GM21576 (cell line): Measurements from ENCODE around the gene MTHFD1L.

Experiments
- ATAC-seq: cut with Tn5 transposase; IDR thresholded peaks from one replicate; pipeline ENCODE4 v1.9.1; 2021; ENCODE audit warnings: mild to moderate bottlenecking, moderate library complexity; ENCODE audit not compliant: unreplicated experiment

The MTHFD1L gene

DNA sequence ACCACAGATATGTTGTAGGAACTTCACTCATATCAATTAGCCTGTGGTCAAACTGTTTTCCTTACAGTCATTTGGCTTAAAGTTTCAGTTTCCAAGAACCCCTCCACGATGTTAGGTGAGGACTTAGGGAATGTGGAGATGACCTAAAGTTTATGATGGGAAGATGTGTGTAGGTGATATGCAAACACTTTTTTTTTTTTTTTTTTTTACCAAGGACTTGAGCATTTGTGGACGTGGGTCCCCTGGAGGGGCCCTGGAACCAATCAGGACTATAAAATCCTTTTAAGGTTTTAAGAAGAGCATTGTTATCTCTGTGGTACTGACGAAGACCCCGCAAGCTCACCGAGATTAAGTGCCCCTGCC lies 478 bp upstream of the MTHFD1L start:
- no peak for ATAC-seq

DNA sequence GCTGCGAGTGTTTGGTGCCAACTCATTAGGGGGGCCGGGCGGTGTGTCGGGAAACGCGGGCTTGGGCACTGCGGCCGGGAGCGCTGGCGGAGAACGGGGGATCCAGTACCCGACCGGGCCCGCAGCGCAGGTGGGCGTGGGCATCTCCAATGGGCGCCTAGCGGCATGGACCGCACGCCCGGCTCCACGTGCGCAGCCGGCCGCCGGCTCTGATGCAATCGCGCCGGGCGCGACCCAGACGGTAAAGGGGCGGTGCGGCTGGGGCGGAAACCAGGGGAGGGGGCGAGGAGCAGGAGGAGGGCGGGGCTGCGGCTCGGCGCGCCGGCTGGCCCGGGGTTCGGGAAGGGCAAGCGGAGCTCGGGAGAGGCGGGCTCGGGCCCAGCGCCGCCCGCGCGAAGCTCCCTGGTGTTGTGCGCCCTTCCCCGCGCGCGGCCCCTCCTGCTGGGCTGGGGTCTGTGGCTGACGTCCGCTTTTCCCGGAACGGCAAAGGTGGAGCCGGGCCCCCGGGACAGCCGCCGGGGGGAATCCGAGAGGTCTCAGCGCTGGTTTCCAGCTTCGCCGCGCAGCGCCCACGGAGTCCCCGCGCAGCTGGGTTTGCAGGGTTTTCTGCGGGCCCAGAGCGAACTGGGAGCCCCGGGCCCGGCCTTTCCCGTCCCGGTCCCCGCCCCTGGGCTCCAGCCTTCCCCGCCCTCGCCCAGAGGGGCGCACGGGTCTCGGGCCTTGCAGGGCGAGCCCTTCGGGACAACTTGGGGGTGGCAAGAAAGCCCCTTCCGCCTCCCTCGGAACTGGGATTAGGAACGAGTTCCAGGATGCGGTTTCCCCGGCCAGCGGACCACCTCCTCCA lies 867 bp downstream of the MTHFD1L start:
- peak; percentile 69 for ATAC-seq

DNA sequence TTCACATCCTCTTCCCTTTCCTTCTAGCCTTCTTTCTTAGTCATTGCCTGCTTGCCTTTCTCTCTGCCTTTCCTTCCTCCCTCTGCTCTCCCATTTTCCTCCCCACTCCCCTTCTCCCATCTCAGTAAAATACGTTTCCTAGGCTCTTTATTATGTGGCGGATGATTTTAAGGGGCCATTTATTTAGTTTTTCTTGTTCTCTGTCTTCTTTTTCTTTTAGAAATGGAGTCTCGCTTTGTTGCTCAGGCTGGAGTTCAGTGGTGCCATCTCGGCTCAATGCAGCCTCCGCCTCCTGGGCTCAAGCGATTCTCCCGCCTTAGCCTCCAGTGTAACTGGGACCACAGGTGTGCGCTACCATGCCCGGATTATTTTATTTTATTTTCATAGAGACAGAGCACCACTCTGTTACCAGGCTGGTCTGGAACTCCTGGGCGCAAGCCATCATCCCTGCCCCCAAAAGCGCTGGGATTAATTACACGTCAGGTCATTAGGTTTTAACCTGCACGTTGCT lies 1.5 kb downstream of the MTHFD1L start:
- ATAC-seq: no peak

DNA sequence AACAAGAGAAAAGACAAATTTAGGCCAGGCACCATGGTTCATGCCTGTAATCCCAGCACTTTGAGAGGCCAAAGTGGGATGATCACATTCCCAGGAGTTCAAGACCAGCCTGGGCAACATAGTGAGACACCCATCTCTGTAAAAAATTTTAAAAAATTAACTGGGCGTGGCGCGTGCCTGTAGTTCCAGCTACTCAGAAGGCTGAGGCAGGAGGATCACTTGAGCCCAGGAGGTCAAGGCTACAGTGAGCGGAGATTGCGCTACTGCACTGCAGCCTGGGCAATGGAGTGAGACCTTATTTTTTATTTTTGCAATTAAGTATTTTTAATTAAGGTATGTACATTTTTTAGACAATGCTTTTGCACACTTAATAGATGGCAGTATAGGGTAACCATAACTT lies 3.3 kb downstream of the MTHFD1L start:
- ATAC-seq: no peak

DNA sequence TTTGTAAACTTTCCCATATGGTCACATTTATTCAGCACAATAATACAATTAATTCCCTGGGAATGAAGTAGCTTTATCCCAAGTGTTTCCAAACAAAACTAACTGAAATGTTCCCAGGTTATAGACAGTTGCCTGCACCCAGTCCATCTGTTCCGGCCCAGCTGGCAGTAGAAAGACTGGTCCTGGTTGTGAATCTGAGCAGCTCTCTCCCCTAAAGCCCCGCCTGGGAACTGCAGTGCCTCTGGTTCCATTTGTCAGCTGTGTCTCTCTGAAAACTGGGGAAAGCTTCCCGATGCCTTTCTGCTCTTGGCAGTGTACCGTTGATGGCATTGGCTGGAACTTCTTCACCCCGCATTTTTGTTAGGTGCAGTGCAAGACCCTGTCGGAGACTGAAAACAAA lies 8.7 kb downstream of the MTHFD1L start:
- no peak for ATAC-seq

DNA sequence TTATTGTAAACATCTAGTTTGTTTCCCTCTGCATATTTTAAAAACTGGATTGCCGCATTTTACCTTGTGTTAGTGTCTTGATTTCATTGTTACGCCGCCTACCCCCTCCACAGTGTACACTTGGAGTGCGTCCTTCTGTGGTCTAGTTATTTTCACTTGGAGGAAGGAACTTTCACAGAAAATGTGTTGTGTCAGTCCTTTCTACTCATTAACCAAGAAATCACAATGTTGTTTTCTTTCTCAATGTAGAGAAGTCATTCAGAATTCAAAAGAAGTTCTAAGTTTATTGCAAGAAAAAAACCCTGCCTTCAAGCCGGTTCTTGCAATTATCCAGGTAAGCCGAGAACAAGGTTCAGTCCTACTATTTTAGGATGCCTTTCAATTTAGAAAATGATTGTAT lies 10.3 kb downstream of the MTHFD1L start:
- ATAC-seq: no peak

DNA sequence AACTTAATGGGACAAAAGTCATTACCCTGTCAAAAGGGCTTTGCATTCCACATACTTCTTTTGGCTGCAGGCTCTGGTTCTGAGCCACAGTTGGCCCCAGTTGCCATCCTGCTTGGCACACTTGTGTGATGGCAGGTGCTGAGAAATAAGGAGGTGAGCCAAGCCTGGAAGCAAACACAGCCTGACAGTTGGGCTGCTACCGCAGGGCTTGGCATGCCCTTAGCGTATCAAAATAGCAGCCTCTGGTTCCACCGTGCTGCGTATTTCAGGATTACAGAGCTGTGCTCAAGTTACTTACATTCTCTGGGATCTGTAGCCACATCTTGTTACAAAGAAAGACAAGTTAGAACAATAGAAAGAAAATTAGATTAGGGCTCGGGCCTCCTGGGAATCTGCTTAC lies 11.1 kb downstream of the MTHFD1L start:
- no peak for ATAC-seq

DNA sequence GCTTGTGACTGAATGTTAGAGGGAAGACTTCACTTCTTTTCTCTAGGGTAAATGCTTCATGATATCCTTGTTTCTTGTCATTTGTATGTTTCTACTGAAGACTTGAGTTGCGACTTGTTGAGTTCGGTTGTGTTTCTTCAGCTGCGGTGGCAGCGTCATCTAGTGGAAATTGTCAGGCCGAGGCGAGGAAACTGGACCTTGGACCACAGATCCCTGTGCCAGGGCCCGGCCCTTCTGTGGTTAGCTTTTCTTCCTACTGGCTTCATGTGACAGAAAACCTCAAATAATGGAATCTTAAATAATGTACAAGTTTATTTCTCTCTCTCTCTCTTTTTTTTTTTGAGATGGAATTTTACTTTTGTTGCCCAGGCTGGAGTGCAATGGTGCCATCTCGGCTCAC lies 12.4 kb downstream of the MTHFD1L start:
- no peak for ATAC-seq

DNA sequence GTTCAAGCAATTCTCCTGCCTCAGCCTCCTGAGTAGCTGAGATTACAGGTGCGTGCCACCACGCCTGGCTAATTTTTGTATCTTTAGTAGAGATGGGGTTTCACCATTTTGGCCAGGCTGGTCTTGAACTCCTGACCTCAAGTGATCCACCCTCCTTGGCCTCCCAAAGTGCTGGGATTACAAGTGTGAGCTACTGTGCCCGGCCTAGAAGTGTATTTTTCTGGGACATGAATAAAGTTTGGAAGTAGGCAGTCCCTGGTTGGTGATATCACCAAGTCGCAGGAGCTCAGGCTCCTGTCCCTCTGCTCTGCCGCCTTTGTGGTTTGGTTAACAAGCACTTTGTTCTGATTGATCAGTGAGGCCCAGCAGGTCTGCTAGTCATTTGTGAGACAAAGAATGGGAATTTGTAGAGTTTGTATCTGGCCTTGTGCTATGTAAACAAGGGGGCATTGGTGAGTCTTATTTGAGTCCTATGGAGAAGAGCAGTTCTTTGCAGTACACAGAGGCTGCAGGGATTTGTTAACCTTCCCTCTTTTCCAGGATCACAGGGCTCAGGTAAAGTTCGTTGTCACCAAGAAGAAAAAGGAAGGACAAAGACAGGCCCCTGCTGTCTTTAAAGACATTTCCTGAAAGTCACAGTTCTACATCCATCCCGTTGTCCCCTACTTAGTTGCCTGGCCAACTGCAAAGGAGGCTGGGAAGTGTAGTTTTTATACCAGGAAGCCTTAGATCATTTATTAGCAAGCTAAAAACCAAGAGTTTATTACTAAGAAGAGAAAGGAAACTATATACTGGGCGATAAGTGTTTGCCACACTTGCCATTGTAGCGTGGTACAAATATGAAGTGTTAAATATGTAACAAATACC lies 13.1 kb downstream of the MTHFD1L start:
- no peak for ATAC-seq

DNA sequence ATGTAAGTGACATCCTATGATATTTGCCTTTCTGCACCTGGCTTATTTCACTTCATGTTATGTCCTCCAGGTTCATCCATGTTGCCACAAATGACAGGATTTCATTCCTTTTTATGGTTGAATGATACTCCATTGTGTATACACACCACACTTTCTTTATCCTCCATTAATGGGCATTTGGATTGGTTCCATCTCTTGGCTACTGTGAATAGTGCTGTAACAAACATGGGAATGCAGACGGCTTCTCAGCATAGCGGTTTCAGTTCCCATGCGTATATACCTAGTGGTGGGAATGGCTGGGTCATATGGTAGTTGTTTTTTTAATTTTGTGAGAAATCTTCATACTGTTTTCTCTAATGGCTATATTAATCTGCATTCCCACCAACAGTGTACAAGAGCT lies 14.8 kb downstream of the MTHFD1L start:
- no peak for ATAC-seq

DNA sequence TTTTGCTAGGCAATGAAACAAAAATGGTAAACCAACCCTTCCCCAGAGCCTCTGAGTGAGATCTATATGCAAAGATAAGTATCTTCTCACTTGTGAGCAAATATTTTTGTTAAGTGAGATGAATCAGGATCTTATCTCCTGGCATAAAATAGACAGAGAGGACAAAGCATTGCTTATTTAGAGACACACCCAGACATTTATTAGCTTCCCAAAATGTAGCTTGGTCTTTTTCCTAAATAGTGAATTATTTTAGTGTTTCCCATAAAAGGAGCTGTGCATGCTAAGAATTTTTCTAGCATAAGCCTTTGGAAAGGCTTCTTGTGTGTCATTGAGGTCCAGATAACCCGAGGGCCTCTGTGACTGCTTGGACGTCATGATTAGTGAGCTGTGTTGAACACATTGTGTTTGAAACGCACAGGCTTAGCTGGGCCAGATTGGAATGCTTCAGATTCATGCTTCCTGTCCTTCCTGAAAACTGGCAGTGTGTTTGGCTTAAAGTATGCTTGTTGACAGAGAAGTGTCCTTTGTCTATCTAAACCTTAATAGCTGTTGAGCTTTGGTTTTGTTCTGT lies 16.5 kb downstream of the MTHFD1L start:
- no peak for ATAC-seq

DNA sequence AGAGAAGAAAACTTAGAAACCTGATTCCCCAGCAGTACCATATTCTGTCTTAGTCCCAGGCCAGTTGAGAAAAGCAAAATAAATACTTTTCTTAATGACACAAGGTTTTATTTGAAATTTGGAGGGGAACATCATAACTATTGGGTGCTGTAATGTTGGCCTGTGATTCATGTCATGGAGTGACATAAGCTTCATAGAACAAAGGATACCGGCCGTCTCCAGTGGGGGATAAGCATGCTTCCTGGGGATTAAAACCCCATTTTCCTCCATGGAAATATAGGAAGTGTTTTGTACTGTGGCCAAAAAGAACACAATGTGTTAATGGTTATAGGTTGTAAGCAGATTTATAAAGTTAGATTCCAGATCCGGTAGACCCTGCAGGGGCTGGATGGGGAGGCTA lies 18.0 kb downstream of the MTHFD1L start:
- ATAC-seq: no peak

DNA sequence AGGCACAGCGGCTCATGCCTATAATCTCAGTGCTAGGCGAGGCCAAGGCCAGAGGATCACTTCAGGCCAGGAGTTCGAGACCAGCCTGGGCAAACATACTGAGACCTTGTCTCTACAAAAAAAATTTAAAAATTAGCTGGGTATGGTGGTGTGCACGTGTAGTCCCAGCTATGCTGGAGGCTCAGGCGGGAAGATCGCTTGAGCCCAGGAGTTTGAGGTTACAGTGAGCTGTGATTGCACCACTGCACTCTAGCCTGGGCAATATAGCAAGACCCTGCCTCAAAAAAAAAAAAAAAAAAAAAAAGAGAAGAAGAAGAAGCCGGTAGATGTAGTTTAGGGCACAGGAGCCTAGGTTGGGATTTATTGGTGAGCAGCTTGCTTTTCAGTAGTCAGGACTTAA lies 20.7 kb downstream of the MTHFD1L start:
- ATAC-seq: no peak

DNA sequence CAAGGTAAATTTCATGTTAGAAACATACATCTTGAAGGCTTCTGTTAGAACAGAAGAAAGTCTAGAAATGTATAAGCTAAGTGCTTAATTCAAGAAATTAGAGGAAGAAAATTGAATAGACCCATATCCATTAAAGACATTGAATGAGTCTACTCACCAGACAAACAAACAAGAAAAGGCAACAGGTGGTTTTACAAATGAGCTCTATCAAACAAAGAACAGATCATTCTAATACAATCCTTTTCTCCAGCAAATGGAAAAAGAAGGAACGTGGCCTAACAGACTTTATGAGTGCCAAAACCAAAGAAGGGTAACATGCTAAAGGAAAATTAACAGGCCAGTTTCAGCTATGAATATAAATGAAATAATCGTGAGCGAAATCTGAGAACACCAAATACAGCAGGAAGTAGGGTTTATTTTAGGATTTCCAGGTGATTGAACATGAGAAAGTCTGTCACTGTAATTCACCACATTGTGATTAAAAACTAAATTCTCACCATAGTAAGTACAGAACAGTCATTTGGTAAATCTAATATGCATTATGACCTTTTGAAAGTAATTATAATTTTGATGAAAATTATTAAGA lies 22.6 kb downstream of the MTHFD1L start:
- ATAC-seq: peak; percentile 49

DNA sequence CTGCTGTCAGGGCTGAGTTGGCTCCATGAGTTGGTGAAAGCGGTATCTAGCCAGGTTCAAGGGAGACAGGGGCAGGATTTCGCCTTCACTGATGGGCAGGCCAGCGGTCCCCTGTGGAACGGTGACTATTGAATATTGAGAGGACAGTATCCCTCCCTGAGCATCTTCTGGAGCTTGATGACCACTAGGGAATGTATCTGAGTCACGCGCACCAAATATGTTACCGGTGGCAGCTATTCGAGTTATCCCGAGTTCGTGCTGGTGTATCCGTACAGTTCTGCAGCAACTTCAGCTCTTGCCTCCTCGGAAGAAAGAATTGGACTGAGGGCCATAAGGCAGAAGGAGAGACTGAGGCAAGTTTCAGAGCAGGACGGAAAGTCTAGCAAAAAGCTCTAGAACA lies 24.8 kb downstream of the MTHFD1L start:
- no peak for ATAC-seq

DNA sequence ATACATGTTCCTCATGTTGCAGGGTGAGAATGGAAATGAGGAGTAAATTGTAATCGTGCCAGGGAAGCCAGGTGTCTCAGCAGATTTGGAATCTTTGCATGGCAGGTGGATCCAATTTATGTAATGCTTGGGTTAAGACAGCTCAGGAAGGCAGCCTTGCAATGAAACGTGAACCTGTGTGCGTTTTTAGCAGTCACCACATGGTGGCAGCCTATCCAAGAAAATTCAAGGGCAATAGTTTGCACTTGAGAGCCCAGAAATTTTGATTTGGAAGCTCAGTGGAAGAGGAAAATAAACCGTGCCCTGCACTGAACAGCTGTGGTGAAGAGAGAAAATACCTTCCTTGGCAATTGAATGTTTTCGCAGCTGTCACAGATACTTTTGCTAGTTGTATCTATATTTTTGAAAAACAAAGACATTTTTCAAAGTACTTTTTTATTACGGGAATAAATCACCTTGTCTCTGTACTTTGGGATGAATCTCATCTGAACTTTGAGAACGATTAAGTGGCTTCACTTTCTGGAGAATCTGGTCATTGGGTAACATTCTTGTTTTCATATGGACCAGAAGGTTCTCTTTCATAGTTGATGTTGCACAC lies 26.5 kb downstream of the MTHFD1L start:
- ATAC-seq: peak; percentile 45

DNA sequence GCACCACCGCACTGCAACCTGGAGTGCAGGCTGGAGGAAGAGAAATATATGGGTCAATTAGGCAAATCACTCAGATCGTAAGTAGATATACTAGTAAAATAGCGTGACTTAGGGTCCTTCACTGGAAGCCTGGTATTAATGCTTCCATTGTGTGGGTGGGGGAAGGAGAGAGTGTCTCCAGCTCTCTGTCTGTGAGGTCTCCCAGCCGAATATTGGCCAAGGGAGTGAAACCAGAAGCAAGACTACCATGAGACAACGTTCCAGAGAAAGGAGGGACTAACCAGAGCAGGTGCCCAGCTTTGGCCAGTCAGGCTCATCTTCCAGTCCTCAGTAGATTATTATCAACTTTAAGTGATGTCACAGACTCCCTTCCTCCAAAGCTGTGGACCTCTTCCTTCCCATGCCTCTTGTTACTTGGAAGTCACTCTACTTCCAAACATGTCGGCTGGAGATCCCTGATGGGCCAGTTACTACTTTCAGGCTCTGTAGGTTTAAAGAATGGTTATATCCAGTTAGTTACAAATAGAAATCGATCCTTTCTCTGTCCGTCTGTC lies 28.8 kb downstream of the MTHFD1L start:
- no peak for ATAC-seq

DNA sequence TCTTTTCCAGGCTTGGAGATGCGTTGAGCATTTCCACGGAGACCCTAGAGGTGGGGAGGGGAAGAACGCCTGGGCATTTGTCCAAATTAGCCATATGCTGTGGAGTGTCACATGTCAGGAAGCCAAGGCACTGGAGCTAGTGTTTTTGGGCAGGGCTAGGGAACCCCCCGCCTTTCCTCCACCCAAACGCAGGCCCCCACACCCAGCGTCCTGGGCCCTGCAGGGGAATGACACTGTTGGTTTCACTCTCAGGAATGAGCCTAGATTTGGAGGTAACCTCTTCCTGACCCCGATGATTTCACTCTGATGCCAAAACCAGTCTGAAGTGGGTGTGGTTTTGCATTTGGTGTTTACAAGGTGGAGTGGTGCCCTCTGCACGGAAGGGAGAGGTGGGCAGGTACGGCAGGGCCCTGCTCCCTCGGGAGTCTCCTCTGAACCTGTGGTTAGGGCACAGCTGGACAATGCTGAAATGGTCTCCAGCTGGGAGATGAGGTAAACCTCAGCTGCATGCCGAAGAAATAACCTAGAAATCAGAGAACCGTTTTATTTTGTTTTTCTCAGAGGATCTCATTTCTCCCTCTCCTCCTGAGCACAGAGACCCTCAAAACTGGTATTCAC lies 29.5 kb downstream of the MTHFD1L start:
- ATAC-seq: peak; percentile 51

DNA sequence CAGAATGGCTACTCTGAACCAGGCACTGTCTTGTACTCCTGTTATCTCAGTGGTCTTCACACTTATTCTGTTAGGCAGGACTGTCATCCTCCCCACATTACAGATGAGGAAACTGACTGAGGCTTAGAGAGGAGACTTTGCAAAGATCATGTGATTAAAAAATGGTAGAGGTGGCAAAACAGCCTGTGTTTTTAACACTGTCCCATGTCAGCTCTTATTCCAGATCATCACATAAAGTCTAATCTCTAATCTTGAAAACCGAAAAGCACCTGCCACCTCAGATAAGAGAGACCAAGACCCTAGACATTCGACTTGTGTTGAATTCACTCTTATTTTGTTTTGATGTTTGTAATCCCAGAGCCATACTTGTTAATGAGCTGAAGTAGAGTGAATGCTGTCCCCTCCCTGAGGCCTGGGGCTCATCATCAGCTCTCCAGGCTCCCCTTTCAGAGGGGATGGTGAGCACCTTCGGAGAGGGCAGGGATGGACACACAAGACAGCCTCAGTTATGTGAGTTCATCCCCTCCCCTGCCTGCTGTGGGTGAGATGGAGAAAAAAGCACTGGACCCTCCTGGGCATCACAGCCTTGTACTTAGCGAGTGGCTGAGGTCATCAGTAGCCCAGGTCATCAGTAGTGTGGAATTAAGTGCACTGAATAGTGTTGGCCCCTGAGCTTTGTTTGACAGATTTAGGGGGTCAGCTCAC lies 30.6 kb downstream of the MTHFD1L start:
- no peak for ATAC-seq
